SH-SY5Y (cell line): Measurements from ENCODE around the gene STXBP4.

Experiments used
- GATA2 ChIP-seq: IDR thresholded peaks from 2 replicates; pipeline ENCODE4 v1.6.1; 2011; ENCODE audit warnings: mild to moderate bottlenecking, low read depth, low read length
- GATA3 ChIP-seq: IDR thresholded peaks from 2 replicates; pipeline ENCODE4 v1.6.1; 2011; ENCODE audit warnings: low read depth, mild to moderate bottlenecking, low read length, moderate library complexity

DNA sequence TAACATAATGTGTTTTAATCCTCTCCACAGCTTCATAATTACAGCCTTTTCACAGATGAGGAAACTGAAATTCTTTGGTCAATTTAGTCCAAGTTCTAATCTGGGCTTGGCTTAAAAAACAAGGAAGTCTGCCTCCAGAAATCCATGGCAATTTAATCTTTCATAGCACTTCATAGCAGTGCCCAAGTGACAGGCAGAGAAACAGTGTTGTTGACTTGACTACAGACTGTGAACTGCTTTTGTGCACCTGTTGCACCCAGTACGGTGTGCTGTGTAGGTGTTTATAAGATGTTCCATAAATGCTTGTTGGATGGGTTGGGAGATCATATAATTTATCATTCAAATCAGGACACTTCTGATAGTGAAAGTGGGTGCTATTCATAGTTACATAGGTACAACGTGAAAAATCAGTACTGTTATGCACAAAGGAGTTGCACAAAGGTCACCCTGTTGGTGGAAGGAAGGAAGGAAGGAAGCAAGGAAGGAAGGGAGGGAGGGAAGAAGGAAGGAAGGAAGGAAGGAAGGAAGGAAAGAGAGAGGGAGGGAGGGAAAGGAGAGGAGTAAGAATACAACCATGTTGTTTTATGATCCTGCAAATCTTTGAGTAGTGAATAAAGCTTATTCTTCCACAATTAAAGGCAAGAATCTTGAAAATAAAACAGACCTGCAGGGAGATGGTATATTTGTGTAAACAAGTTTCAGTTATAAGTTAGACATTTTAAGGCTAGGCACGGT lies 239.7 kb downstream of the STXBP4 start:
- TF ChIP-seq GATA2 (no peak), GATA3 (no peak)
